ENCODE results near the gene CBLB.

The CBLB gene

GRCh38 chr3:105836533-105836932 lies 32.3 kb downstream of the CBLB start:
- TF ChIP-seq CTCF (IDR thresholded peaks at IDR 0.05; ENCODE audit: borderline replicate concordance, extremely low read depth, low read length, poor library complexity, severe bottlenecking) (no peak), EZH2 (IDR thresholded peaks at IDR 0.05; ENCODE audit: borderline replicate concordance, low read depth, low read length, severe bottlenecking) (no peak)
- H3K4me2 ChIP-seq (ENCODE audit: insufficient read depth, low read length): no peak overlapping the region
- no peaks in the 10 kb centered on the region for H3K27me3 ChIP-seq (ENCODE audit: insufficient read depth, low read length, poor library complexity)
- no peaks in the 10 kb centered on the region for H3K79me2 ChIP-seq (ENCODE audit: insufficient read depth, low read length)
- no peaks in the 10 kb centered on the region for H4K20me1 ChIP-seq (ENCODE audit: insufficient read depth, low read length)
- DNase-seq: no peak
- no peak overlapping the region for H2AFZ ChIP-seq (ENCODE audit: low read depth, low read length)
- no peak overlapping the region for H3K9ac ChIP-seq (ENCODE audit: low read depth, low read length)
- no peaks in the 10 kb centered on the region for H3K36me3 ChIP-seq (ENCODE audit: insufficient read depth, low read length)
- no peaks in the 10 kb centered on the region for H3K4me1 ChIP-seq (ENCODE audit: insufficient read depth, low read length)
- no peak overlapping the region for H3K4me3 ChIP-seq (ENCODE audit: low read depth in 1 of 2, low read length in 2 of 2)
- no peaks in the 10 kb centered on the region for H3K9me3 ChIP-seq (ENCODE audit: insufficient read depth, low read length, severe bottlenecking)
- H3K27ac ChIP-seq (ENCODE audit: low read length): no peak overlapping the region
- ATAC-seq (ENCODE audit: insufficient read depth, low read depth): no peak

GRCh38 chr3:105835606-105836005 lies 33.2 kb downstream of the CBLB start:
- ATAC-seq (ENCODE audit: insufficient read depth, low read depth) (no peak), DNase-seq (no peak)
- no peaks in the 10 kb centered on the region for H3K27me3 ChIP-seq (ENCODE audit: insufficient read depth, low read length, poor library complexity)
- H3K4me1 ChIP-seq (ENCODE audit: insufficient read depth, low read length): no peaks in the 10 kb centered on the region
- H3K9ac ChIP-seq (ENCODE audit: low read depth, low read length): no peak overlapping the region
- no peaks in the 10 kb centered on the region for H3K79me2 ChIP-seq (ENCODE audit: insufficient read depth, low read length)
- H3K36me3 ChIP-seq (ENCODE audit: insufficient read depth, low read length): no peaks in the 10 kb centered on the region
- no peak overlapping the region for H3K4me2 ChIP-seq (ENCODE audit: insufficient read depth, low read length)
- H4K20me1 ChIP-seq (ENCODE audit: insufficient read depth, low read length): no peaks in the 10 kb centered on the region
- no peaks in the 10 kb centered on the region for H3K9me3 ChIP-seq (ENCODE audit: insufficient read depth, low read length, severe bottlenecking)
- TF ChIP-seq CTCF (IDR thresholded peaks at IDR 0.05; ENCODE audit: borderline replicate concordance, extremely low read depth, low read length, poor library complexity, severe bottlenecking): no peak
- no peak for TF ChIP-seq EZH2 (IDR thresholded peaks at IDR 0.05; ENCODE audit: borderline replicate concordance, low read depth, low read length, severe bottlenecking)
- no peak overlapping the region for H3K27ac ChIP-seq (ENCODE audit: low read length)
- H3K4me3 ChIP-seq (ENCODE audit: low read depth in 1 of 2, low read length in 2 of 2): no peak overlapping the region
- H2AFZ ChIP-seq (ENCODE audit: low read depth, low read length): no peak overlapping the region

GRCh38 chr3:105834768-105835167 lies 34.0 kb downstream of the CBLB start:
- ATAC-seq (ENCODE audit: insufficient read depth, low read depth) (no peak), DNase-seq (no peak)
- Histone ChIP-seq H3K4me3 (ENCODE audit: low read depth in 1 of 2, low read length in 2 of 2) (no peak overlapping the region), H3K27ac (ENCODE audit: low read length) (no peak overlapping the region), H3K79me2 (ENCODE audit: insufficient read depth, low read length) (no peaks in the 10 kb centered on the region), H3K27me3 (ENCODE audit: insufficient read depth, low read length, poor library complexity) (no peaks in the 10 kb centered on the region), H2AFZ (ENCODE audit: low read depth, low read length) (no peak overlapping the region), H3K4me1 (ENCODE audit: insufficient read depth, low read length) (no peaks in the 10 kb centered on the region), H3K4me2 (ENCODE audit: insufficient read depth, low read length) (no peak overlapping the region), H3K9ac (ENCODE audit: low read depth, low read length) (no peak overlapping the region), H4K20me1 (ENCODE audit: insufficient read depth, low read length) (no peaks in the 10 kb centered on the region), H3K9me3 (ENCODE audit: insufficient read depth, low read length, severe bottlenecking) (no peaks in the 10 kb centered on the region), H3K36me3 (ENCODE audit: insufficient read depth, low read length) (no peaks in the 10 kb centered on the region)
- no peak for TF ChIP-seq EZH2 (IDR thresholded peaks at IDR 0.05; ENCODE audit: borderline replicate concordance, low read depth, low read length, severe bottlenecking)
- TF ChIP-seq CTCF (IDR thresholded peaks at IDR 0.05; ENCODE audit: borderline replicate concordance, extremely low read depth, low read length, poor library complexity, severe bottlenecking): no peak

- H3K9ac ChIP-seq (ENCODE audit: low read depth, low read length): no peak overlapping the region
These were observed 36.2 kb downstream of the CBLB start for GRCh38 chr3:105832644-105833043.

More at GRCh38 chr3:105832644-105833043, 36.2 kb downstream of the CBLB start:
- H3K79me2 ChIP-seq (ENCODE audit: insufficient read depth, low read length): no peaks in the 10 kb centered on the region
- no peaks in the 10 kb centered on the region for H3K36me3 ChIP-seq (ENCODE audit: insufficient read depth, low read length)
- no peaks in the 10 kb centered on the region for H4K20me1 ChIP-seq (ENCODE audit: insufficient read depth, low read length)
- no peak overlapping the region for H3K27ac ChIP-seq (ENCODE audit: low read length)
- no peak for TF ChIP-seq EZH2 (IDR thresholded peaks at IDR 0.05; ENCODE audit: borderline replicate concordance, low read depth, low read length, severe bottlenecking)
- no peak for TF ChIP-seq CTCF (IDR thresholded peaks at IDR 0.05; ENCODE audit: borderline replicate concordance, extremely low read depth, low read length, poor library complexity, severe bottlenecking)
- H3K4me2 ChIP-seq (ENCODE audit: insufficient read depth, low read length): no peak overlapping the region
- no peak for DNase-seq
- no peaks in the 10 kb centered on the region for H3K9me3 ChIP-seq (ENCODE audit: insufficient read depth, low read length, severe bottlenecking)
- no peaks in the 10 kb centered on the region for H3K27me3 ChIP-seq (ENCODE audit: insufficient read depth, low read length, poor library complexity)
- no peaks in the 10 kb centered on the region for H3K4me1 ChIP-seq (ENCODE audit: insufficient read depth, low read length)
- no peak for ATAC-seq (ENCODE audit: insufficient read depth, low read depth)
- H3K4me3 ChIP-seq (ENCODE audit: low read depth in 1 of 2, low read length in 2 of 2): no peak overlapping the region
- H2AFZ ChIP-seq (ENCODE audit: low read depth, low read length): no peak overlapping the region
